Endothelial cell of umbilical vein (primary cell): ENCODE measurements around the gene NPAT. TPM values are rescaled to one million over a fixed set of nuclear protein-coding genes. Genes with fewer than 3 reads are reported as not detected.

Experiments
- BruUV-seq: library from RNA; stranded (reverse); fragments of 400-500 nt; replicated peaks from 2 replicates; lab custom pipeline; 2021; lab: Mats Ljungman, UMichigan
- CTCF ChIA-PET: fragments of 300-600, 350-600 bp; sonication (Branson Sonifier 250); formaldehyde crosslinking; loops from one replicate; lab custom pipeline; 2021; ENCODE audit warnings: antibody characterized with exemption, inconsistent platforms; lab: Charles Lee
- POLR2A ChIA-PET: fragments of 300-600, 350-600 bp; sonication (Branson Sonifier 250); formaldehyde crosslinking; loops from one replicate; lab custom pipeline; 2021; ENCODE audit warnings: antibody characterized with exemption, inconsistent platforms; lab: Charles Lee
- DNase-seq: peaks from one replicate; pipeline ENCODE4 v3.0.0-alpha.2; 2011; ENCODE audit warnings: low read depth, low spot score
- FAIRE-seq: peaks from 2 replicates; lab custom pipeline; 2011; peaks lifted over from hg19 to GRCh38; lab: Jason Lieb, UNC
- H2AFZ ChIP-seq: 2 replicates; pipeline ENCODE4 v1.6.0; 2012; ENCODE audit warnings: low read depth, low read length, control low read depth, inconsistent platforms
- H3K27ac ChIP-seq: 2 replicates; pipeline ENCODE4 v1.5.1; 2011; ENCODE audit warnings: low read depth, mild to moderate bottlenecking, control low read depth, low read length, moderate library complexity; ENCODE audit not compliant: insufficient read depth
- H3K27me3 ChIP-seq, 2 experiments: 2 replicates each; pipeline versions ENCODE4 v1.6.0 to v1.6.1; 2011; ENCODE audit warnings: low read length in 2 of 2, mixed read lengths in 1 of 2; ENCODE audit not compliant: control insufficient read depth in 2 of 2, insufficient read depth in 2 of 2
- H3K36me3 ChIP-seq, 2 experiments: 2 replicates in 1 of 2; 3 replicates in 1 of 2; pipeline ENCODE4 v1.5.1; 2011; ENCODE audit warnings: low read length in 2 of 2, mild to moderate bottlenecking in 1 of 2, moderate library complexity in 1 of 2; ENCODE audit not compliant: control insufficient read depth in 2 of 2, insufficient read depth in 2 of 2; ENCODE audit errors: extremely low read depth in 1 of 2
- H3K4me1 ChIP-seq: 3 replicates; pipeline ENCODE4 v1.5.1; 2011; ENCODE audit warnings: mild to moderate bottlenecking, low read length; ENCODE audit not compliant: control insufficient read depth, insufficient read depth; ENCODE audit errors: extremely low read depth
- H3K4me2 ChIP-seq: 2 replicates; pipeline ENCODE4 v1.6.1; 2011; ENCODE audit warnings: low read length, control low read depth, mixed read lengths; ENCODE audit not compliant: insufficient read depth
- H3K4me3 ChIP-seq, 3 experiments: fragments of 200-600 bp in 1 of 3; sonication (generic), shearing (Covaris generic) in 1 of 3; replicated peaks in 1 of 3; 2 replicates each; pipeline ENCODE4 v1.5.1; 2011 to 2016; ENCODE audit warnings: control low read depth in 3 of 3, low read length in 3 of 3, mild to moderate bottlenecking in 2 of 3, inconsistent platforms in 1 of 3, low read depth in 1 of 3, moderate library complexity in 1 of 3; ENCODE audit not compliant: insufficient read depth in 1 of 3
- H3K79me2 ChIP-seq: 2 replicates; pipeline ENCODE4 v1.6.0; 2012; ENCODE audit warnings: low read length, inconsistent platforms; ENCODE audit not compliant: control insufficient read depth, insufficient read depth
- H3K9ac ChIP-seq: replicated peaks from 2 replicates; pipeline ENCODE3; 2011; ENCODE audit warnings: low read length, control low read depth; ENCODE audit not compliant: insufficient read depth; ENCODE audit errors: extremely low read depth
- H3K9me1 ChIP-seq: replicated peaks from 3 replicates; pipeline ENCODE4 v1.6.0; 2011; ENCODE audit warnings: mild to moderate bottlenecking, low read length; ENCODE audit not compliant: control insufficient read depth, insufficient read depth; ENCODE audit errors: extremely low read depth
- H3K9me3 ChIP-seq: replicated peaks from 2 replicates; pipeline ENCODE4 v1.5.1; 2012; ENCODE audit warnings: low read length, inconsistent platforms; ENCODE audit not compliant: control insufficient read depth, insufficient read depth
- H4K20me1 ChIP-seq: replicated peaks from 2 replicates; pipeline ENCODE3; 2011; ENCODE audit warnings: mild to moderate bottlenecking, low read length; ENCODE audit not compliant: control insufficient read depth, insufficient read depth; ENCODE audit errors: extremely low read depth
- EZH2 ChIP-seq: IDR thresholded peaks from 2 replicates; pipeline ENCODE4 v1.6.1; 2012; ENCODE audit warnings: borderline replicate concordance, low read depth, mild to moderate bottlenecking, moderate library complexity, low read length, inconsistent platforms; ENCODE audit not compliant: severe bottlenecking
- FOS ChIP-seq: IDR thresholded peaks from 2 replicates; pipeline ENCODE4 v1.6.1; 2011; ENCODE audit warnings: mild to moderate bottlenecking, low read length, moderate library complexity, borderline replicate concordance; ENCODE audit not compliant: insufficient read depth
- GATA2 ChIP-seq: IDR thresholded peaks from 2 replicates; pipeline ENCODE4 v1.7.0; 2011; ENCODE audit warnings: low read depth, mild to moderate bottlenecking, moderate library complexity, mixed read lengths, low read length; ENCODE audit not compliant: insufficient read length, insufficient read depth
- JUN ChIP-seq: IDR thresholded peaks from 2 replicates; pipeline ENCODE4 v1.6.1; 2011; ENCODE audit warnings: borderline replicate concordance, low read depth; ENCODE audit not compliant: insufficient read length, insufficient read depth
- MYC ChIP-seq: IDR thresholded peaks from one replicate; pipeline ENCODE4 v1.6.1; 2011; ENCODE audit warnings: mild to moderate bottlenecking, low read depth, low read length
- POLR2A ChIP-seq: IDR thresholded peaks from 2 replicates; pipeline ENCODE4 v1.6.1; 2012; ENCODE audit warnings: low read depth, mild to moderate bottlenecking, control low read depth, low read length
- POLR2AphosphoS5 ChIP-seq: IDR thresholded peaks from 2 replicates; pipeline ENCODE4 v1.6.1; 2012; ENCODE audit warnings: low read depth, mild to moderate bottlenecking, control low read depth, low read length, moderate library complexity; ENCODE audit not compliant: insufficient read depth
- dilution Hi-C: fragments of 300-500 bp; cut with MboI; formaldehyde crosslinking; loops from one replicate; pipeline ENCODE4 v1.15.0; 2019; ENCODE audit warnings: low sequenced_read_pairs; ENCODE audit not compliant: extremely low pct_ligation_motif_present
- intact Hi-C: fragments of 100-400 bp; cut with micrococcal nuclease; formaldehyde crosslinking; loops from one replicate; pipeline ENCODE4 v1.10.0; 2022
- polyA plus RNA-seq, 4 experiments: library from polyadenylated mRNA; depleted of rRNA in 3 of 4; stranded (reverse) in 3 of 4; unstranded in 1 of 4; fragments of >200 nt; gene quantifications; 2 replicates each; pipeline versions ENCODE4 v1.2.1 to v1.2.3, GENCODE V29; 2011 to 2012; ENCODE audit warnings: missing spikeins in 1 of 4
- total RNA-seq: library from RNA; stranded (reverse); gene quantifications from 2 replicates; pipeline ENCODE4 v1.2.3, GENCODE V29; 2021
- TF ChIP-seq, protein P1 (sequence below), 2 donors: IDR thresholded peaks; 1 replicate in 1 of 2; 2 replicates in 1 of 2; pipeline ENCODE4 v1.5.1; 2011; ENCODE audit warnings: low read length in 2 of 2, mild to moderate bottlenecking in 2 of 2, moderate library complexity in 2 of 2, control low read depth in 1 of 2, inconsistent platforms in 1 of 2, low read depth in 1 of 2; ENCODE audit not compliant: insufficient read depth in 1 of 2; ENCODE audit errors: extremely low read depth in 1 of 2
- TF ChIP-seq, protein P2 (sequence below): IDR thresholded peaks from 2 replicates; pipeline ENCODE4 v1.6.1; 2011; ENCODE audit not compliant: insufficient read depth, insufficient read length

The NPAT gene
- total and polyA plus RNA-seq, 2 donors (not counting 3 experiments of a cell fraction or from before 2014, with no cell fraction given), result 4.4 to 19.0 TPM

GRCh38 chr11:108269583-108269982 lies 47.1 kb upstream of the NPAT start:
- Histone ChIP-seq H3K27ac (no peak overlapping the region), H3K79me2 (no peaks in the 10 kb centered on the region), H2AFZ (no peak overlapping the region), H3K9ac (no peak overlapping the region), H3K4me2 (no peak overlapping the region), H3K4me1 (no peaks in the 10 kb centered on the region), H3K9me1 (no peaks in the 10 kb centered on the region), H3K9me3 (no peaks in the 10 kb centered on the region), H3K4me3 (no peak overlapping the region), H3K27me3 (no peaks in the 10 kb centered on the region), H4K20me1 (no peaks in the 10 kb centered on the region), H3K36me3 (no peaks in the 10 kb centered on the region)
- dilution Hi-C loops (no loop called here), intact Hi-C loops (no loop called here)
- TF ChIP-seq MYC (no peak), FOS (no peak), JUN (no peak), POLR2A (no peak), GATA2 (no peak), EZH2 (no peak), POLR2AphosphoS5 (no peak)
- TF ChIP-seq, protein P1, sequence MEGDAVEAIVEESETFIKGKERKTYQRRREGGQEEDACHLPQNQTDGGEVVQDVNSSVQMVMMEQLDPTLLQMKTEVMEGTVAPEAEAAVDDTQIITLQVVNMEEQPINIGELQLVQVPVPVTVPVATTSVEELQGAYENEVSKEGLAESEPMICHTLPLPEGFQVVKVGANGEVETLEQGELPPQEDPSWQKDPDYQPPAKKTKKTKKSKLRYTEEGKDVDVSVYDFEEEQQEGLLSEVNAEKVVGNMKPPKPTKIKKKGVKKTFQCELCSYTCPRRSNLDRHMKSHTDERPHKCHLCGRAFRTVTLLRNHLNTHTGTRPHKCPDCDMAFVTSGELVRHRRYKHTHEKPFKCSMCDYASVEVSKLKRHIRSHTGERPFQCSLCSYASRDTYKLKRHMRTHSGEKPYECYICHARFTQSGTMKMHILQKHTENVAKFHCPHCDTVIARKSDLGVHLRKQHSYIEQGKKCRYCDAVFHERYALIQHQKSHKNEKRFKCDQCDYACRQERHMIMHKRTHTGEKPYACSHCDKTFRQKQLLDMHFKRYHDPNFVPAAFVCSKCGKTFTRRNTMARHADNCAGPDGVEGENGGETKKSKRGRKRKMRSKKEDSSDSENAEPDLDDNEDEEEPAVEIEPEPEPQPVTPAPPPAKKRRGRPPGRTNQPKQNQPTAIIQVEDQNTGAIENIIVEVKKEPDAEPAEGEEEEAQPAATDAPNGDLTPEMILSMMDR (IDR thresholded peaks at IDR 0.05; ENCODE audit: extremely low read depth in 1 of 2, insufficient read depth in 1 of 2, low read depth in 1 of 2, low read length in 2 of 2), result no peak
- TF ChIP-seq, protein P2, sequence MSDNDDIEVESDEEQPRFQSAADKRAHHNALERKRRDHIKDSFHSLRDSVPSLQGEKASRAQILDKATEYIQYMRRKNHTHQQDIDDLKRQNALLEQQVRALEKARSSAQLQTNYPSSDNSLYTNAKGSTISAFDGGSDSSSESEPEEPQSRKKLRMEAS, result no peak
- no peak for FAIRE-seq
- no TSS peak for BruUV-seq
- DNase-seq, result no peak
- CTCF ChIA-PET, result no interaction called here
- POLR2A ChIA-PET, result no interaction called here
